Body of pancreas (tissue), 4 donors: ENCODE data around the gene ITPR2. TPM values are rescaled to one million over a fixed set of nuclear protein-coding genes. Genes with fewer than 3 reads are reported as not detected.

Experiments
- ATAC-seq: fragments of 150-250 bp; one replicate; pipeline ENCODE4 v1.9.1; 2016
- DNase-seq, 4 donors: peaks; one replicate each; pipeline ENCODE4 v3.0.0-alpha.2; 2019
- H3K27ac ChIP-seq, 4 donors: fragments of 200-600 bp; sonication (generic); 1 replicate in 3 of 4; 2 replicates in 1 of 4; pipeline versions ENCODE4 v1.5.1 to v1.6.1; 2016 to 2019; ENCODE audit warnings: mild to moderate bottlenecking in 1 of 4, mixed read lengths in 1 of 4, moderate library complexity in 1 of 4
- H3K27me3 ChIP-seq, 2 donors: fragments of 200-600 bp; sonication (generic); one replicate each; pipeline ENCODE4 v1.6.0; 2016; ENCODE audit warnings: mild to moderate bottlenecking in 1 of 2
- H3K36me3 ChIP-seq, 2 donors: fragments of 200-600 bp; sonication (generic); replicated peaks in 1 of 2; 2 replicates each; pipeline ENCODE4 v1.5.1; 2016; ENCODE audit warnings: low read depth in 2 of 2; ENCODE audit not compliant: insufficient read depth in 1 of 2
- H3K4me1 ChIP-seq: fragments of 200-600 bp; sonication (generic); one replicate; pipeline ENCODE4 v1.6.0; 2016
- H3K4me3 ChIP-seq, 2 donors: fragments of 200-600 bp; sonication (generic); 1 replicate in 1 of 2; 2 replicates in 1 of 2; pipeline ENCODE4 v1.5.1; 2016 to 2019
- H3K9me3 ChIP-seq, 3 donors: fragments of 200-600 bp; sonication (generic); 1 replicate in 2 of 3; 2 replicates in 1 of 3; pipeline ENCODE4 v1.5.1; 2016
- POLR2A ChIP-seq, 3 donors: fragments of 450-650 bp; IDR thresholded peaks; one replicate each; pipeline ENCODE4 v1.6.1; 2016; ENCODE audit warnings: antibody characterized with exemption in 3 of 3, mild to moderate bottlenecking in 2 of 3
- WGBS, 2 donors: methylation state at CpG; one replicate each; pipeline ENCODE4 v1.1.5; 2017; 5-methylcytosine and 5-hydroxymethylcytosine counted together
- intact Hi-C: fragments of 100-400 bp; cut with DNase I; formaldehyde crosslinking; loops from one replicate; pipeline ENCODE4 v1.15.1; 2023
- total RNA-seq, 2 donors: library from RNA; depleted of rRNA; stranded (reverse); fragments of >200 nt; gene quantifications; one replicate each; pipeline ENCODE4 v1.1.0, GENCODE V29; 2016
- TF ChIP-seq, protein P1 (sequence below), 7 experiments: fragments of 450-650 bp in 4 of 7; fragments of 200-600 bp in 3 of 7; sonication (generic) in 3 of 7; IDR thresholded peaks; one replicate each; pipeline ENCODE4 v1.5.1; 2016 to 2019; ENCODE audit warnings: antibody characterized with exemption in 7 of 7

The ITPR2 gene
- total RNA-seq, 2 donors from 2014 or later = 37.4 to 92.9 TPM

DNA sequence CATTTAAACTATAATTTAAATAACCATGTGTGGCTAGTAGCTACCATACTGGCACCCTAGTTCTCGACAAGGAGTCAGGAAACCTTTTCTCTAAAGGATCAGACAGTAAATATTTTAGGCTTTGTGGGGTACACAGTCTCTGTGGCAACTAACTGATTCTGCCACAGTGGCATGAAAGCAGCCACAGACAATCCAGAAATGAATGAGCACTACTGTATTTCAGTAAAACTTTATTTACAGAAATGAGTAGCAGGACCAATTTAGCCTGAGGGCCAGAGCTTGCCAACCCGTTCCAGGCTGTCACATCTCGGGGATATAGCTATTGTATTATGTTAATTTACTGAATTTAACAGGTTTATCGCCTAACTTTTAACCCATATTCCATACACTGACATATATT lies 278.7 kb downstream of the ITPR2 start:
- intact Hi-C loops = no loop called here
- H3K27me3 ChIP-seq = no peaks in the 10 kb centered on the region
- H3K36me3 ChIP-seq = no peaks in the 10 kb centered on the region
- 89 to 91% methylated on average over 4 of the region's 4 CpGs for WGBS, 2 donors
- no peak overlapping the region for H3K27ac ChIP-seq
- no peaks in the 10 kb centered on the region for H3K9me3 ChIP-seq
- H3K4me3 ChIP-seq = no peak overlapping the region
- ATAC-seq (no peak), DNase-seq (no peak)
- no peak for TF ChIP-seq POLR2A (IDR thresholded peaks at IDR 0.05)
- TF ChIP-seq, protein P1, sequence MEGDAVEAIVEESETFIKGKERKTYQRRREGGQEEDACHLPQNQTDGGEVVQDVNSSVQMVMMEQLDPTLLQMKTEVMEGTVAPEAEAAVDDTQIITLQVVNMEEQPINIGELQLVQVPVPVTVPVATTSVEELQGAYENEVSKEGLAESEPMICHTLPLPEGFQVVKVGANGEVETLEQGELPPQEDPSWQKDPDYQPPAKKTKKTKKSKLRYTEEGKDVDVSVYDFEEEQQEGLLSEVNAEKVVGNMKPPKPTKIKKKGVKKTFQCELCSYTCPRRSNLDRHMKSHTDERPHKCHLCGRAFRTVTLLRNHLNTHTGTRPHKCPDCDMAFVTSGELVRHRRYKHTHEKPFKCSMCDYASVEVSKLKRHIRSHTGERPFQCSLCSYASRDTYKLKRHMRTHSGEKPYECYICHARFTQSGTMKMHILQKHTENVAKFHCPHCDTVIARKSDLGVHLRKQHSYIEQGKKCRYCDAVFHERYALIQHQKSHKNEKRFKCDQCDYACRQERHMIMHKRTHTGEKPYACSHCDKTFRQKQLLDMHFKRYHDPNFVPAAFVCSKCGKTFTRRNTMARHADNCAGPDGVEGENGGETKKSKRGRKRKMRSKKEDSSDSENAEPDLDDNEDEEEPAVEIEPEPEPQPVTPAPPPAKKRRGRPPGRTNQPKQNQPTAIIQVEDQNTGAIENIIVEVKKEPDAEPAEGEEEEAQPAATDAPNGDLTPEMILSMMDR (IDR thresholded peaks at IDR 0.05) = no peak
- no peaks in the 10 kb centered on the region for H3K4me1 ChIP-seq

DNA sequence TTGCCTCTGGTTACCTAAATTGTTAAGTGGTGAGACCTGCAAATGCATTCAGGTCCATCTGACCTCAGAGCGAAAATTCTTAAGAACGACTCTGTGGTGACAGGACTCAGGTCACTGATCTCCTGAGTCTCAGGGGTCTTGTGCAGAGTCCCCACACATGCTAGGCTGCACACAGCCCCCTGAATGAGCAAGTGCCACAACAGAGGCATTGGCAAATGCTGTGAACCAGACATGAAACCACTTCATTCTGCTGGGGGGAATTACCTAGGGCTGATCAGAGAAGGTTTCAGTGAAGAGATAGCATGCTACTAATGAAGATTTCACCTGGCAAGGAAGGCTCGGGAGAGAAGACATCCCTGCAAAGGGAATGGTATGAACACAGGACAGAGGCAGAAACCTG lies 281.6 kb downstream of the ITPR2 start:
- Histone ChIP-seq H3K36me3 (no peaks in the 10 kb centered on the region), H3K27me3 (no peaks in the 10 kb centered on the region), H3K4me1 (no peaks in the 10 kb centered on the region), H3K27ac (no peak overlapping the region), H3K4me3 (no peak overlapping the region), H3K9me3 (no peaks in the 10 kb centered on the region)
- ATAC-seq (no peak), DNase-seq (no peak)
- 80 to 85% methylated on average over 3 of the region's 3 CpGs for WGBS, 2 donors
- intact Hi-C loops = no loop called here
- TF ChIP-seq POLR2A (IDR thresholded peaks at IDR 0.05) = no peak
- TF ChIP-seq, protein P1 (IDR thresholded peaks at IDR 0.05) = no peak

DNA sequence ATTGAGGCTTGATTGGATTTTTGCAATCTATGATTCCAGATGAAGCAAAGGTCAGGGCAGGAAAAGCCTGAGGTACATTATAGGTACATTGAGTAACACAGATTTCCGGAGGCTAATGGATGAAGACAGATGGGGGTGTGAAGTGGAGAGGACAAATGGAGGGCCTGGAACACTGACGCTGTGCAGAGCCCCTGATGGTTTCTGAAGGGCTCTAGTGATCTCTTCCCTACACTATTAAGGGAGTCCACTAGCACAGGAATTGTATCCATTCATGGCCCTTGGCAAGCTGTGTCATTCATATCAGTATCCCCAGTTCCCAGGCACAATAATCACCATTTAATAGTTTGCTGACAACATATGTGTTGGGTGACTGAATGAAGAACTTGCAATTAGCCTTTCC lies 284.8 kb downstream of the ITPR2 start:
- no peak overlapping the region for H3K4me3 ChIP-seq
- H3K4me1 ChIP-seq = no peaks in the 10 kb centered on the region
- H3K36me3 ChIP-seq = no peaks in the 10 kb centered on the region
- intact Hi-C loops = no loop called here
- DNase-seq = no peak
- TF ChIP-seq, protein P1 (IDR thresholded peaks at IDR 0.05) = no peak
- no peak for TF ChIP-seq POLR2A (IDR thresholded peaks at IDR 0.05)
- no peaks in the 10 kb centered on the region for H3K9me3 ChIP-seq
- 87 to 94% methylated on average over 2 of the region's 2 CpGs for WGBS, 2 donors
- H3K27me3 ChIP-seq = no peaks in the 10 kb centered on the region
- no peak overlapping the region for H3K27ac ChIP-seq
- no peak for ATAC-seq

DNA sequence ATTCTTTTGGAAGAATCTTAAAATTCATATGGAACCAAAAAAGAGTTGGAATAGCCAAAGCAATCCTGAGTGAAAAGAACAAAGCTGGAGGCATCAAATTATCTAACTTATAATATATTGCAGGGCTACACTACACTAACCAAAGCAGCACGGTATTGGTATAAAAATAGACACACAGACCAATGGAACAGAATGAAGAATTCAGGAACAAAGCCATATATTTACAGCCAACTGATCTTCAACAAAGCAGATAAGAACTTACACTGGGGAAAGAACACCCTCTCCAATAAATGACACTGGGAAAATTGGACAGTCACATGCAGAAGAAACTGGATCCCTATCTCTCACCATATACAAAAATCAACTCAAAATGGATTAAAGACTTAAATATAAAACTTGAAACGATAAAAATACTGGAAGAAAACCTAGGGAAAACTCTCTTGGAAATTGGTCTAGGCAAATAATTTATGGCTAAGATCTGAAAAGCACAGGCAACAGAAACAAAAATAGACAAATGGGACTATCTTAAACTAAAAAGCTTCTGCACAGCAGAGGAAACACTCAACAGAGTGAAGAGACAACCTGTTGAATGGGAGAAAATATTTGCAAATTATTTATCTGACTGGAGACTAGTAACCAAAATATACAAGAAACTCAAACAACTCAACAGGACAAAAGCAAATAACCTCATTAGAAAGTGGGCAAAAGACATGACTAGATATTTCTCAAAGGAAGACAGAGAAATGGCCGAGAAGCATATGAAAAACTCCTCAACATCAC lies 286.3 kb downstream of the ITPR2 start:
- ATAC-seq = no peak
- 74 to 81% methylated on average over 3 of the region's 3 CpGs for WGBS, 2 donors
- no peak for DNase-seq
- no peaks in the 10 kb centered on the region for H3K27me3 ChIP-seq
- H3K36me3 ChIP-seq = no peaks in the 10 kb centered on the region
- no peak overlapping the region for H3K27ac ChIP-seq
- TF ChIP-seq, protein P1 (IDR thresholded peaks at IDR 0.05) = no peak
- no peak for TF ChIP-seq POLR2A (IDR thresholded peaks at IDR 0.05)
- intact Hi-C loops = no loop called here
- H3K4me1 ChIP-seq = no peaks in the 10 kb centered on the region
- H3K9me3 ChIP-seq = no peaks in the 10 kb centered on the region
- H3K4me3 ChIP-seq = no peak overlapping the region

DNA sequence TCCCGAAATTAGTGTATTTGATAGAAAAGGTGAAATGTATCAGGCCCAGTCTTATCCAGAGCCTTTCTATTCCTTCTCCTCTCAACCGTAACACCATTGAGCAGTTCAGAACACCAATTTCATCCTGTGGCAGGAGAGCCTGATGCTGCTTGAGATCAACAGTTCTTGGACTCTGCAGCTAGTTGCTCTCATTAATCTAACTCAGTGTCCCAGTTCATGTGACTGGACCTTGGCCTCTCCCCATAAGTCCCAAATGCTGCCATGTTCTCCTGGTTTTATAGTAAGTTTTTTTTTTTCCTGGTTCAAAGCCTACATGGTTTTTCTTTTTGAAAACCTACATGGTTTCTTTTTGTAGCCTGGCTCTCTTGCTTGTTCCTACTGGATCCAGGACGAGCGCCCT lies 293.9 kb downstream of the ITPR2 start:
- H3K4me3 ChIP-seq = no peak overlapping the region
- DNase-seq (no peak), ATAC-seq (no peak)
- no peaks in the 10 kb centered on the region for H3K27me3 ChIP-seq
- H3K27ac ChIP-seq = no peak overlapping the region
- TF ChIP-seq, protein P1 (IDR thresholded peaks at IDR 0.05) = no peak
- no peak for TF ChIP-seq POLR2A (IDR thresholded peaks at IDR 0.05)
- WGBS, 2 donors = 84 to 86% methylated on average over 4 of the region's 4 CpGs
- no peaks in the 10 kb centered on the region for H3K36me3 ChIP-seq
- H3K9me3 ChIP-seq = no peaks in the 10 kb centered on the region
- no peaks in the 10 kb centered on the region for H3K4me1 ChIP-seq
- intact Hi-C loops = no loop called here
